Activated CD4-positive, CD25-positive, alpha-beta regulatory T cell (primary cell): ENCODE results near the gene FICD.
"Not testable (repeated sequence)": the region's sequence is repeated elsewhere in the genome, so short reads cannot be mapped to it uniquely, and the experiment has no call there.

Experiments used
- DNase-seq, 4 experiments: peaks; one replicate each; lab custom pipeline; 2025; lab: John Stamatoyannopoulos, UW

FICD gene

DNA sequence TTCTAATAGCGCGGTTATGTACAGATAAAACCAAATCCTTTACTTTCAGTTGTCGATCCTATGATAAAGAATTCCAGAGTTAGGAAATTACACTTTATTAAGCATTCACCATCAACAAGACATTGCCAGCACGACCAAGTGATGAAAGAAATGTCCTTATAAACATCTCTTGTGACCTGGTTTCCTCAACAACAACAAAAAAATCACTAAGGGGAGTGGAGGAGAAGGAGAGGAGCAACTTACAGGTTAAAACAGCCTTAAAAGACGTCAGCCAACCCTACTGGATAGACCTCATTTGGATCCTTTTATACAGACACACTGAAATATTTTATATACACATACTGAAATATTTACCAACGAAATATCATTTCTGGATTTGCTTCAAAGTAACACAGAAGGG is 23.1 kb downstream of the FICD start:
- DNase-seq = no peak

DNA sequence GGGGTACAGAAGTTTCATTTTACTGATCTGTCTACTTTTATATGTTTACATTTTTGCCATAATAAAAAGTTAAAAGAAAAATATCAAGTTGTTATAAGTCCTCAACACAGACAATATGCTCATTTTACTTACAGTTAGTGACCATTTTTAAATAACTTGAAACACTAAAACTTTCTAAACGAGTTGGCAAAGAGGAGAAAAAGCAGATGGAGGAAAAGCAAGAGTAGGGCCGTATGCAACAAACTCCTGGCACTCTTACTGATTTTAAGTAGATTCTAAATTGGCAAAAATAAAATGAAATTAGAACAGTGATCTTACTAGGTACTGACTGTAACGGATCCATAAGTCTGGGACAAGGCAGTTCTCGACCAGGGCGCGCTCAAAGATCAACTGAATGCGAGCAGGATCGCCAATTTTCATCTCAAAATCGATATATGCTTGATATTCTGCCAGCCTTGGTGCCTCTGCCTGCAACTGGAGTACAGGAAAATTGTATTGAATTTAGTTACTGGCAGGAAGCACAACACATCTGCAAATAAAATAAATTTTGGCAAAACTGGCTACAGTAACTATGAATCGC is 23.6 kb downstream of the FICD start:
- no peak for DNase-seq

DNA sequence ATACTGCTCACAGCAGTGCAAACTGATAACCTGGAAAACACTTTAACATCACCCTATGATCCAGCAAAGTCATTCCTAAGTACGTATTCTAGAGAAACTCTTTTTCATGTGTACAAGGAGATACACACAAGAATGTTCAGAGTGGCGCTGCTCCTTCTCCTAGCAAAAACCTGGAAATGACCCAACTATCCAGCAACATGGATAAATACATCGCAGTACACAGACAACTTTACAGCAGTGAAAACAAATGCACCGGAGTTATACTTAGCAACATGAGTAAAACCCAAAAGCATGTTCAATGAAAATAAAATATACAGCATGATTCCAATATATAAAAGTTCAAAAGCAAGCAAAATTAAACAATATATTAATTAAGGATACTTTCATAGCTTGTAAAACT is 27.2 kb downstream of the FICD start:
- no peak for DNase-seq

- no peak for DNase-seq
Measured at GRCh38 chr12:108543652-108544051, 28.6 kb downstream of the FICD start.

DNA sequence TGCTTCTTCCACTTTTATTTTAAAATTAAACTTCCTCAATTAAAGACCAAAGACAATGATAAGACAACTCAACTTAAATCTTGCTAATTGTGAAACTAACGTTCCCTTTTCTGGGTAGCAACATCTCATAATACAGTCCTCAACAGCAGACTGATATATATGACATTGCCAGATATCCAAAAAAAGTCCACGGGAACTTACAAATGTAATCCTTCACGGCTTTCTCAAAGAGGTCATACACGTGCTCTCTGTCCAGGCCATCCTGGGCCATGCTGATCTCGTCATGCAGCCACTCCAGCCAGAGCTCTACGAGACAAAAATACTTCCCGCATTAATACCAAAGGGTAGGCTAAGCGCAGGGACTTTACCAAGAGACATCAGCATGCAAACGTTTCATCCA is 32.6 kb downstream of the FICD start:
- DNase-seq = no peak

DNA sequence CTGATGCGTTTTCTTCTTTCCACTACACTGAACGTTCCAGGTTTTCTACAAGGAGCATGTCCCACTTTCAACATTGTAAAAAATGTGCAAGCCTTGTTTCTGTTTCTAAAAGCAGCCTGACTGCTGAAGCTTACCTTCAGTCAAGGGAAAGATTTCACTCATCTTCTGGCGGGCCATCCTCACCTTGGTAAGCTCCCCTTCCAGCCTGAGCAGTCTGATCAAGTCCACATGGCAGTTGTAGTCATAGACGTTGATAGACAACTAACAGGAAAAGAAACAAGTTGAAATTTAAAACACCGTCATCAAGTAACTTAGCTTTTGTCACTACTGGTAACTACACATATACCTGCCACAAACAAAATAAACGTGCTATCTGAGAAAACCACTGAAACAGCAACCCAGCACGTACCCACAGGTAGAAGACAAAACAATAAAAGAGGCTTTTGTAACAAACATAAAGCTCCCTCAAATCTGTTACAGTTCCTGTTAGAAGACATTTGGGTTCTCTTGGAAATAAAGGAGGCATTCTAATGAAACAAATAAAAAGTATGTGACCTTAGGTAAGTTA is 34.0 kb downstream of the FICD start:
- no peak for DNase-seq

- no peak for DNase-seq
Measured at GRCh38 chr12:108551535-108551934, 36.5 kb downstream of the FICD start.

GRCh38 chr12:108553799-108554198 is 38.7 kb downstream of the FICD start:
- no peak for DNase-seq

DNA sequence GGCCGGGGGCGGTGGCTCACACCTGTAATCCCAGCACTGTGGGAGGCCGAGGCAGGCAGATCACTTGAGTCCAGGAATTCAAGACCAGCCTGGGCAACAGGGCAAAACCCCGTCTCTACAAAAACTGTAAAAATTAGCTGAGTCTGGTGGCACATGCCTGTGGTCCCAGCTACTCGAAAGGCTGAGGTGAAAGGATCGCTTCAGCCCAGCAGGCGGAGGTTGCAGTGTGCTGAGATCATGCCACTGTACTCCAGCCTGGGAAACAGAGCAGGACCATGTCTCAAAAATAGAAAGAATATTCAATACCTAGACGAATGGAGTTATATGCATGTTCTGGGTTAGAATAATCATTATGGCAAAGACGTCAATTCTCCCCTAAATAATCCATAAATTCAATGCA is 40.3 kb downstream of the FICD start:
- DNase-seq = not testable (repeated sequence)

GRCh38 chr12:108559007-108559655 is 44.1 kb downstream of the FICD start:
- no peak for DNase-seq

GRCh38 chr12:108559748-108560147 is 44.7 kb downstream of the FICD start:
- no peak for DNase-seq

GRCh38 chr12:108560321-108560721 is 45.2 kb downstream of the FICD start:
- DNase-seq = no peak

DNA sequence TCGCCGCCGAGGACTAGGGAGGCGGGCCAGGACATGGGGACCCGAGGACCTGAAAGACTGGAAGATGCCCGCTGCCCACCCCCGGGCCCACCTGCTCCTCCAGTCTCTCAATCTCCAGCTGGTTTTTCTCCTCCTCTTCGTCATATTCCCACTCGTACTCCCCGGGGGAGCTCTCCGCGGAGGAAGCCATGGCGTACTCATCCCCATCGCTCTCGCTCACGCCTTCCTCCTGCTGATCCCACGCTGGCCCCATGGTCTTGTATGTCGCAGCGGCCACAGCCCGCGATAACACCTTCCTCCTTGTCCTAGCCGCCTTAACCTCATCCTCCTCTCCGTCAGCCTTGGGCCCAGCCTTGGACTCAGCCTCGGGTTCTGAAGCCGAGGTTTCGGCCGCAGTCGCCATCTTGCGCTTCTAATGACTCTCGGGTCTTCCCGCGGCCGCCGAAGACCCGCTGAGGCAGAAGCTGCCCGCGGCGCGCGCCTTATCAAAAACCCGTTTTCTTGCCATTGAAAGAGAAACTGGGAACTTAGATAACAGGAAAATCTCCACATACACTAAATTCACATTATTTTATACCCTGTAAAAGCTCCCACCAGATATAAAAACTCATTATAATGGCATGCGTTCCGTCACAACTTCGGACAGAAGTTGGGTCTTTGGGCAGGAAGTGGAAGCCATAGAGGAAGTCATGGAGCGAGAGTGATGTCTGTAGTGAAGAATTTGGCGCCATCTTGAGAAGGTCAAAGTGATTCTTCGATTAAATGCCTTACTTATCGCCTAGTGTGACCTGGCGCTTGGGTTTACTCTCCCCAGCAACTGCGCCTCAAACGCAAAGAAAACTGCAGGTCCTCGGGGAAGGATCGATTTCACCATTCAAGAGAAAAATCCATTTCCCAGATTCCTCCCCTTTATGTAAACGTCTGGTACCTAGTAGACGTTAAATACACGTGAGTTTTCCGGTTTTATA is 46.0 kb downstream of the FICD start, which contains the start of gene SART3:
TSS of gene SART3 (minus strand) at position 422 of the 968 bp plus-strand sequence. CDS start at position 403, 19 bp downstream.
- peak; percentile 55 to 65 (median 60) for DNase-seq

GRCh38 chr12:108561852-108562347 is 46.8 kb downstream of the FICD start:
- no peak for DNase-seq

DNA sequence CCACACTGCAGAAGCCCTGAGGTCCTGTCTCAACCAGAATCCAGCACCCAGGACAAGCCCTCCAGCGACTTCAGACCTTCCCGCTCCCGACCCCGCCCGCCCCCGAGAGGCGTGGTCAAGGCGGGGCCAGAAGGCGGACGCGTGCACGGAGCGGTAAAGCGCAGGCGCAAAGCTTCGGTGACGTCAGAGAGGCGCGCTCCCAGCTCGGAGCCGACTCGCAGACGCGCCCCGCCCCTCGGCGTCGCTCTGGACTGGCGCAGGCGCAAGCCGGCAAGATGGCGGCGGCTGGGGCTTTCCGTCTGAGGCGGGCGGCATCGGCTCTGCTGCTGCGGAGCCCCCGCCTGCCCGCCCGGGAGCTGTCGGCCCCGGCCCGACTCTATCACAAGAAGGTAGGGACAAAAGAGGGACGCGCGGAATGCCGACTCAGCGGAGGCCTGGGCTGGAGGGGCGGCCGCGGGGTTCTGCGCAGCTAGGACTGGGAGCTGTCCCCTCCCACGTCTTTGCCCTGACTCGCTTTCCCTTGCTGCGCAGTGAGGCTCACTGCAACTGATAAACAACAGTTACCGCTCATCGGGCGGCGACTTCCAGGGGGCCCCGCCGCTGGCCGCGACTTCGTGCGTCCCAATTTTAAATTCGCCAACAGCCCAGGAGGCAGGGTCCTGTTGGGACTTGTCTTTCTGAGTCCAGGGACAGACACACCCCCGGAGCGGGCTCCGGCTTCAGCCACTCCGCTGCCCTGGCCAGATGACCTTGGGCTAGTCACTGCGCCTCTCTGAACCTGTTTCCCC is 47.5 kb downstream of the FICD start, which contains the start of gene ISCU:
TSS of gene ISCU (plus strand) at position 249 of the 788 bp plus-strand sequence. CDS start at position 276, 27 bp downstream.
- peak; percentile 97 to 99 (median 97) for DNase-seq

GRCh38 chr12:108563136-108563803 is 48.2 kb downstream of the FICD start:
- DNase-seq = peak; percentile 54 to 76 (median 69)

DNA sequence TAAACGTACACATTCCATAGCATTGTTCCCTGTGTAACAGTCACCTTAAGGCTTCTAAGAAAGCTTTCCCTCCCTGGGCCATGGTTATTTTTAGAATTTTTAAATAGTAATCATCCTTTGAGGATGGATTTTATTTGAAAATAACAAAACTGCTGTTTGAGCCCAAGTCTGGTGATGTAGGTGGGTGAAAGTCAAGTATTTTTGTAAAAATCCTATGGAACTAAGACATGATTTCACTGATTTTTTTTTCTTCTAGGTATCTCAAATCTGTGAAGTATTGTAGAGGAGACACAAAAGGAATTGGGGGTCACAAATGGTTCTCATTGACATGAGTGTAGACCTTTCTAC is 48.7 kb downstream of the FICD start:
- DNase-seq = no peak

GRCh38 chr12:108564724-108565123 is 49.6 kb downstream of the FICD start:
- no peak for DNase-seq

GRCh38 chr12:108565146-108565545 is 50.1 kb downstream of the FICD start:
- no peak for DNase-seq

- peak in 3 of 4 experiments; percentile 13 to 38 (median 33) for DNase-seq
Measured at GRCh38 chr12:108565976-108566375, 50.9 kb downstream of the FICD start.

GRCh38 chr12:108566452-108566851 is 51.4 kb downstream of the FICD start:
- DNase-seq = no peak
